Ovary (tissue), 3 donors: ENCODE data around the gene KIF16B.

Experiments
- POLR2A ChIP-seq: fragments of 450-650 bp; IDR thresholded peaks from one replicate; pipeline ENCODE4 v1.6.1; 2017; ENCODE audit warnings: antibody characterized with exemption, mild to moderate bottlenecking, moderate library complexity
- TF ChIP-seq, protein P1 (sequence below), 3 donors: fragments of 450-650 bp in 2 of 3; fragments of 200-600 bp in 1 of 3; IDR thresholded peaks; one replicate each; pipeline versions ENCODE4 v1.5.1 to v1.8.0; 2016 to 2022; ENCODE audit warnings: antibody characterized with exemption in 3 of 3, mild to moderate bottlenecking in 1 of 3
- donor health status: DM: no; HTN: no; CAD: no.

DNA sequence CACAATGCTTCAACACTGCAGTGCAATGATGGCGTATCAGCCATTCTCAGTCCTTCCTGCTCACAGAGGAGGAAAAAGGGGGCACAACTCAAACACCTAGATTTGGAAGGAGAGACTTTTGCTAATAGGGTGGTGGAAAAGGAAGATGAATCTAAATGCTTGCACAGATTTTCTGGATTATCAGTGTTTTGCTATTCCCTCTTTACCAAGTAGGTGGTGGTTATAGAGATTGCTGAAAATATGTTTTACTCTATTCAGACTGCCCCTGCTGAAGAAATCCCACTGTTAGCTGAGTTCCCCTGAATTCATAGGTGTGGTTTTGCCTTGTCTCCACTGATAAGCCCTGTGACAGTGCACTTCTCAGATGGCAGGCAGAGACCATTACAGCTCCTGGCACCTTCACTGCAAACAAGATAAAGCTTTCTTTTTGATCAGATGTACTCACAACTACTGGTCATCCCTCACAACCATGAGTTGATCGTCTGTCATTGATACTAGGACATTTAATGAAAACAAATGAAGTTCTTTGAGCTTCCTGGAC, 311.4 kb downstream of the KIF16B start:
- TF ChIP-seq, protein P1, sequence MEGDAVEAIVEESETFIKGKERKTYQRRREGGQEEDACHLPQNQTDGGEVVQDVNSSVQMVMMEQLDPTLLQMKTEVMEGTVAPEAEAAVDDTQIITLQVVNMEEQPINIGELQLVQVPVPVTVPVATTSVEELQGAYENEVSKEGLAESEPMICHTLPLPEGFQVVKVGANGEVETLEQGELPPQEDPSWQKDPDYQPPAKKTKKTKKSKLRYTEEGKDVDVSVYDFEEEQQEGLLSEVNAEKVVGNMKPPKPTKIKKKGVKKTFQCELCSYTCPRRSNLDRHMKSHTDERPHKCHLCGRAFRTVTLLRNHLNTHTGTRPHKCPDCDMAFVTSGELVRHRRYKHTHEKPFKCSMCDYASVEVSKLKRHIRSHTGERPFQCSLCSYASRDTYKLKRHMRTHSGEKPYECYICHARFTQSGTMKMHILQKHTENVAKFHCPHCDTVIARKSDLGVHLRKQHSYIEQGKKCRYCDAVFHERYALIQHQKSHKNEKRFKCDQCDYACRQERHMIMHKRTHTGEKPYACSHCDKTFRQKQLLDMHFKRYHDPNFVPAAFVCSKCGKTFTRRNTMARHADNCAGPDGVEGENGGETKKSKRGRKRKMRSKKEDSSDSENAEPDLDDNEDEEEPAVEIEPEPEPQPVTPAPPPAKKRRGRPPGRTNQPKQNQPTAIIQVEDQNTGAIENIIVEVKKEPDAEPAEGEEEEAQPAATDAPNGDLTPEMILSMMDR (IDR thresholded peaks at IDR 0.05), result no peak
- no peak for TF ChIP-seq POLR2A
